CD4-positive, alpha-beta T cell (primary cell): ENCODE results near the gene GFOD1. TPM values are rescaled to one million over a fixed set of nuclear protein-coding genes. Genes with fewer than 3 reads are reported as not detected.

Experiments used
- ATAC-seq: fragments of 200-7000 bp; cut with Tn5 transposase; one replicate; pipeline ENCODE4 v1.10.0; 2022; ENCODE audit warnings: mild to moderate bottlenecking; ENCODE audit not compliant: poor library complexity
- CTCF ChIA-PET: fragments of 350-600 bp; sonication (Branson Sonifier 250); formaldehyde crosslinking; loops from one replicate; lab custom pipeline; 2021; ENCODE audit warnings: antibody characterized with exemption, inconsistent platforms; lab: Charles Lee
- POLR2A ChIA-PET: fragments of 350-600 bp; sonication (Branson Sonifier 250); formaldehyde crosslinking; loops from one replicate; lab custom pipeline; 2021; ENCODE audit warnings: antibody characterized with exemption, inconsistent platforms; lab: Charles Lee
- DNase-seq, 14 experiments: peaks; one replicate each; pipeline ENCODE4 v3.0.0-alpha.2; 2013 to 2020; ENCODE audit warnings: mixed read lengths in 2 of 14
- H3K27ac ChIP-seq, 2 donors: one replicate each; pipeline versions ENCODE4 v1.5.1 to v1.7.0; 2013; ENCODE audit warnings: low read length in 2 of 2, low read depth in 1 of 2, mild to moderate bottlenecking in 1 of 2
- H3K27me3 ChIP-seq, 2 experiments: 1 replicate in 1 of 2; 2 replicates in 1 of 2; pipeline versions ENCODE4 v1.6.1 to v1.7.0; 2013; ENCODE audit warnings: low read length in 2 of 2, control low read depth in 1 of 2, mild to moderate bottlenecking in 1 of 2, moderate library complexity in 1 of 2; ENCODE audit not compliant: insufficient read depth in 2 of 2, control insufficient read depth in 1 of 2
- H3K36me3 ChIP-seq: one replicate; pipeline ENCODE4 v1.6.1; 2013; ENCODE audit warnings: low read length, control low read depth; ENCODE audit not compliant: insufficient read depth
- H3K4me1 ChIP-seq: one replicate; pipeline ENCODE4 v1.6.1; 2013; ENCODE audit warnings: low read length, control low read depth; ENCODE audit not compliant: insufficient read depth
- H3K4me3 ChIP-seq: one replicate; pipeline ENCODE4 v1.5.1; 2013; ENCODE audit warnings: mild to moderate bottlenecking, low read length, moderate library complexity
- H3K9me3 ChIP-seq, 2 experiments: 1 replicate in 1 of 2; 2 replicates in 1 of 2; pipeline versions ENCODE4 v1.6.1 to v1.7.0; 2013; ENCODE audit warnings: low read length in 2 of 2, mild to moderate bottlenecking in 2 of 2, control low read depth in 1 of 2, moderate library complexity in 1 of 2; ENCODE audit not compliant: control insufficient read depth in 1 of 2, insufficient read depth in 1 of 2
- H3K27ac Mint-ChIP-seq: one replicate; pipeline ENCODE4 v1.8.0; 2020; ENCODE audit warnings: mixed read lengths
- H3K27me3 Mint-ChIP-seq: one replicate; pipeline ENCODE4 v1.8.0; 2021; ENCODE audit warnings: mixed read lengths
- H3K36me3 Mint-ChIP-seq: one replicate; pipeline ENCODE4 v1.8.0; 2021; ENCODE audit warnings: low read depth, mixed read lengths
- H3K4me1 Mint-ChIP-seq: one replicate; pipeline ENCODE4 v1.8.0; 2021; ENCODE audit warnings: low read depth, mixed read lengths
- H3K4me3 Mint-ChIP-seq: one replicate; pipeline ENCODE4 v1.8.0; 2020; ENCODE audit warnings: mild to moderate bottlenecking, mixed read lengths
- H3K9me3 Mint-ChIP-seq: one replicate; pipeline ENCODE4 v1.8.0; 2020; ENCODE audit warnings: mixed read lengths
- intact Hi-C, 2 experiments: fragments of 100-400 bp; cut with DNase I in 1 of 2; cut with micrococcal nuclease in 1 of 2; formaldehyde crosslinking; loops; one replicate each; pipeline versions ENCODE4 v1.15.1 to v1.9.0; 2023 to 2025; cut with DNase I, micrococcal nuclease
- total RNA-seq, 174 experiments: library from RNA in 2 of 174; stranded (reverse) in 2 of 174; gene quantifications; one replicate each; pipeline ENCODE4 v1.2.3 and lab custom pipeline; 2021 to 2026
- TF ChIP-seq, protein P1 (sequence below): fragments of 200-600 bp; IDR thresholded peaks from one replicate; pipeline ENCODE4 v1.8.0; 2022; ENCODE audit warnings: antibody characterized with exemption, mild to moderate bottlenecking

GFOD1 gene
- total RNA-seq, 2 experiments from 2014 or later: 1.3 to 2.0 TPM

DNA sequence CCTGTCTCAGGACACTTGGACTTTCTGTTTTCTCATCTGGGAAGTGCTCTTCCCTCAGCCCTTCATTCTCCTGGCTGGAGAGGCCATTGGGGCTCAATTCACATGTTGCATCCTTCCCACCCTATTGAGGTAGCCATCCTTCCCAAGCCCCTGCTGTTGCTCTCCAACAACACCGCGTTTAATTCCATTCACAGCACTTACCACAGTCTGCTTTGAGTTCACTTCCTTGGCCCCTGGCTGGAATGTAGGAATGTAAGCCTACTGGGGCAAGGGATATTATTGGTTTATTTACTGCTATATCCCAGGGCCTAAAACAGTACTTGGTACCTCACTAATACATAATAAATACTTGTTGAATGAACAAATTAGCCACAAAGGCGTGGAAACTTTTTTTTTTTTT lies 6.7 kb upstream of the GFOD1 start:
- H3K27ac Mint-ChIP-seq: no peak overlapping the region
- no peak overlapping the region for H3K4me3 ChIP-seq
- no peak overlapping the region for H3K4me3 Mint-ChIP-seq
- H3K4me1 ChIP-seq: no peaks in the 10 kb centered on the region
- no peaks in the 10 kb centered on the region for H3K9me3 ChIP-seq
- no peak overlapping the region for H3K27ac ChIP-seq
- H3K9me3 Mint-ChIP-seq: no peaks in the 10 kb centered on the region
- ATAC-seq: no peak
- H3K27me3 ChIP-seq: no peaks in the 10 kb centered on the region
- ChIA-PET CTCF (no interaction called here), POLR2A (no interaction called here)
- no peak for DNase-seq
- H3K27me3 Mint-ChIP-seq: no peaks in the 10 kb centered on the region
- H3K36me3 Mint-ChIP-seq: no peaks in the 10 kb centered on the region
- H3K36me3 ChIP-seq: no peaks in the 10 kb centered on the region
- TF ChIP-seq, protein P1, sequence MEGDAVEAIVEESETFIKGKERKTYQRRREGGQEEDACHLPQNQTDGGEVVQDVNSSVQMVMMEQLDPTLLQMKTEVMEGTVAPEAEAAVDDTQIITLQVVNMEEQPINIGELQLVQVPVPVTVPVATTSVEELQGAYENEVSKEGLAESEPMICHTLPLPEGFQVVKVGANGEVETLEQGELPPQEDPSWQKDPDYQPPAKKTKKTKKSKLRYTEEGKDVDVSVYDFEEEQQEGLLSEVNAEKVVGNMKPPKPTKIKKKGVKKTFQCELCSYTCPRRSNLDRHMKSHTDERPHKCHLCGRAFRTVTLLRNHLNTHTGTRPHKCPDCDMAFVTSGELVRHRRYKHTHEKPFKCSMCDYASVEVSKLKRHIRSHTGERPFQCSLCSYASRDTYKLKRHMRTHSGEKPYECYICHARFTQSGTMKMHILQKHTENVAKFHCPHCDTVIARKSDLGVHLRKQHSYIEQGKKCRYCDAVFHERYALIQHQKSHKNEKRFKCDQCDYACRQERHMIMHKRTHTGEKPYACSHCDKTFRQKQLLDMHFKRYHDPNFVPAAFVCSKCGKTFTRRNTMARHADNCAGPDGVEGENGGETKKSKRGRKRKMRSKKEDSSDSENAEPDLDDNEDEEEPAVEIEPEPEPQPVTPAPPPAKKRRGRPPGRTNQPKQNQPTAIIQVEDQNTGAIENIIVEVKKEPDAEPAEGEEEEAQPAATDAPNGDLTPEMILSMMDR: no peak
- intact Hi-C loops: no loop called here
- no peaks in the 10 kb centered on the region for H3K4me1 Mint-ChIP-seq

GRCh38 chr6:13493147-13493546 lies 5.7 kb upstream of the GFOD1 start:
- TF ChIP-seq, protein P1: no peak
- intact Hi-C loops: no loop called here
- H3K27me3 Mint-ChIP-seq: no peaks in the 10 kb centered on the region
- no peaks in the 10 kb centered on the region for H3K9me3 Mint-ChIP-seq
- DNase-seq (no peak), ATAC-seq (no peak)
- no peaks in the 10 kb centered on the region for H3K4me1 Mint-ChIP-seq
- ChIA-PET CTCF (no interaction called here), POLR2A (no interaction called here)
- Histone ChIP-seq H3K27me3 (no peaks in the 10 kb centered on the region), H3K4me3 (no peak overlapping the region), H3K36me3 (no peaks in the 10 kb centered on the region), H3K27ac (no peak overlapping the region), H3K4me1 (peaks cover 6% of the 10 kb centered on the region), H3K9me3 (no peaks in the 10 kb centered on the region)
- no peak overlapping the region for H3K4me3 Mint-ChIP-seq
- H3K27ac Mint-ChIP-seq: no peak overlapping the region
- H3K36me3 Mint-ChIP-seq: no peaks in the 10 kb centered on the region

DNA sequence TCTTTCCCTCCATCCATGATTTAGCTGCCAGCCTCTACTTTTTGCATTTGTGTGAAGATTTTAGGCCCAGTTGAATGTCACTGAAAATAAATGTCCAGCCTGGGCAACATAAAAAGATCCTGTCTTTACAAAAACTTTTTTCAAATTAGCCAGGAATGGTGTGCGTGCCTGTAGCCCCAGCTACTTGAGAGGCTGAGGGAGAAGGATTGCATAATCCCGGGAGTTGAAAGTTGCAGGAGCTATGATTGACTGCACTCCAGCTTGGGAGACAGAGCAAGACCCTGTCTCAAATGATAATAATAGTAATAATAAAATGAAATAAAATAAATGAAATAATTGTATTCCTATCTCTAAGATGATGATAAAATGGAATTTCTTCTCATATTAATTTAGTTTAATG lies 5.0 kb upstream of the GFOD1 start:
- Mint-ChIP-seq H3K27ac (no peak overlapping the region), H3K9me3 (no peaks in the 10 kb centered on the region), H3K27me3 (no peaks in the 10 kb centered on the region), H3K4me3 (no peak overlapping the region), H3K36me3 (no peaks in the 10 kb centered on the region), H3K4me1 (peaks cover 4% of the 10 kb centered on the region)
- H3K9me3 ChIP-seq: no peaks in the 10 kb centered on the region
- H3K27ac ChIP-seq: no peak overlapping the region
- H3K36me3 ChIP-seq: no peaks in the 10 kb centered on the region
- peaks cover 11% of the 10 kb centered on the region for H3K4me1 ChIP-seq
- TF ChIP-seq, protein P1: no peak
- CTCF ChIA-PET: no interaction called here
- ATAC-seq (no peak), DNase-seq (no peak)
- no peak overlapping the region for H3K4me3 ChIP-seq
- POLR2A ChIA-PET: no interaction called here
- intact Hi-C loops: no loop called here
- no peaks in the 10 kb centered on the region for H3K27me3 ChIP-seq
